H1 (cell line): ENCODE data around the gene AGXT2. TPM values are rescaled to one million over a fixed set of nuclear protein-coding genes. Genes with fewer than 3 reads are reported as not detected.

Experiments
- CTCF ChIA-PET: fragments of 300-600 bp; sonication (Branson Sonifier 250); formaldehyde crosslinking; loops from one replicate; lab custom pipeline; 2021; ENCODE audit not compliant: partially characterized antibody; lab: Charles Lee
- POLR2A ChIA-PET: fragments of 300-600 bp; sonication (Branson Sonifier 250); formaldehyde crosslinking; loops from one replicate; lab custom pipeline; 2021; ENCODE audit warnings: inconsistent platforms; ENCODE audit not compliant: partially characterized antibody; lab: Charles Lee
- DNase-seq, 2 experiments: peaks; one replicate each; pipeline versions ENCODE4 v3.0.0 to v3.0.0-alpha.2; 2010 to 2022; ENCODE audit warnings: low spot score in 2 of 2, low read depth in 1 of 2, mixed read lengths in 1 of 2
- FAIRE-seq: peaks from 2 replicates; lab custom pipeline; 2011; peaks lifted over from hg19 to GRCh38; lab: Jason Lieb, UNC
- H2AFZ ChIP-seq: 2 replicates; pipeline ENCODE4 v1.8.1; 2012; ENCODE audit warnings: low read length, inconsistent platforms
- H2AK5ac ChIP-seq: 2 replicates; pipeline ENCODE4 v1.6.1; 2013; ENCODE audit warnings: low read depth, low read length
- H2BK120ac ChIP-seq: replicated peaks from 2 replicates; pipeline ENCODE3; 2013; ENCODE audit warnings: low read depth, low read length, inconsistent platforms
- H2BK12ac ChIP-seq: 2 replicates; pipeline ENCODE4 v1.6.1; 2013; ENCODE audit warnings: low read depth, low read length
- H2BK15ac ChIP-seq: 2 replicates; pipeline ENCODE4 v1.6.1; 2013; ENCODE audit warnings: low read length
- H2BK20ac ChIP-seq: 2 replicates; pipeline ENCODE4 v1.6.1; 2013; ENCODE audit warnings: low read length
- H2BK5ac ChIP-seq: 2 replicates; pipeline ENCODE4 v1.6.1; 2013; ENCODE audit warnings: low read depth, low read length
- H3K14ac ChIP-seq: 2 replicates; pipeline ENCODE4 v1.6.1; 2013; ENCODE audit warnings: inconsistent platforms; ENCODE audit not compliant: insufficient read length
- H3K18ac ChIP-seq: 2 replicates; pipeline ENCODE4 v1.6.1; 2013; ENCODE audit warnings: low read length; ENCODE audit errors: extremely low read depth
- H3K23ac ChIP-seq: 2 replicates; pipeline ENCODE4 v1.6.1; 2013; ENCODE audit warnings: inconsistent platforms; ENCODE audit not compliant: insufficient read length
- H3K23me2 ChIP-seq: 2 replicates; pipeline ENCODE4 v1.6.1; 2013; ENCODE audit warnings: low read depth, low read length
- H3K27ac ChIP-seq: 2 replicates; pipeline ENCODE4 v1.6.1; 2011; ENCODE audit warnings: low read depth, low read length, inconsistent platforms
- H3K27me3 ChIP-seq, 4 experiments: replicated peaks in 1 of 4; 1 replicate in 1 of 4; 2 replicates in 3 of 4; pipeline versions ENCODE4 v1.6.1 to v1.8.1; 2011 to 2013; ENCODE audit warnings: low read length in 3 of 4, mild to moderate bottlenecking in 3 of 4, inconsistent platforms in 2 of 4, mixed read lengths in 2 of 4, moderate library complexity in 1 of 4; ENCODE audit not compliant: control insufficient read depth in 3 of 4, insufficient read depth in 3 of 4; ENCODE audit errors: extremely low read depth in 1 of 4
- H3K36me3 ChIP-seq, 4 experiments: 2 replicates each; pipeline versions ENCODE4 v1.6.1 to v1.8.1; 2011 to 2013; ENCODE audit warnings: mild to moderate bottlenecking in 4 of 4, low read length in 3 of 4, moderate library complexity in 2 of 4, control low read depth in 1 of 4, inconsistent platforms in 1 of 4; ENCODE audit not compliant: insufficient read depth in 4 of 4, control insufficient read depth in 2 of 4
- H3K4ac ChIP-seq: replicated peaks from 2 replicates; pipeline ENCODE3; 2013; ENCODE audit warnings: low read length, low read depth, mixed read lengths, inconsistent platforms; ENCODE audit not compliant: insufficient read length
- H3K4me1 ChIP-seq, 4 experiments: replicated peaks in 1 of 4; 1 replicate in 1 of 4; 2 replicates in 3 of 4; pipeline versions ENCODE4 v1.6.1 to v1.8.1; 2011 to 2013; ENCODE audit warnings: low read length in 3 of 4, inconsistent platforms in 2 of 4, mixed read lengths in 1 of 4; ENCODE audit not compliant: insufficient read depth in 4 of 4, control insufficient read depth in 3 of 4
- H3K4me2 ChIP-seq, 2 experiments: 2 replicates each; pipeline versions ENCODE4 v1.6.1 to v1.8.1; 2011 to 2013; ENCODE audit warnings: low read depth in 2 of 2, low read length in 2 of 2, control low read depth in 1 of 2, inconsistent platforms in 1 of 2, mild to moderate bottlenecking in 1 of 2; ENCODE audit not compliant: insufficient read depth in 1 of 2
- H3K4me3 ChIP-seq, 4 experiments: fragments of 200-600, 300-600 bp in 1 of 4; sonication (generic), shearing (Covaris generic), sonication (Bioruptor Twin) in 1 of 4; 2 replicates each; pipeline versions ENCODE4 v1.5.1 to v1.8.1; 2011 to 2016; ENCODE audit warnings: low read length in 4 of 4, low read depth in 3 of 4, control low read depth in 2 of 4, inconsistent platforms in 2 of 4, mild to moderate bottlenecking in 2 of 4, mixed read lengths in 1 of 4, moderate library complexity in 1 of 4; ENCODE audit not compliant: insufficient read depth in 2 of 4; ENCODE audit errors: extremely low read depth in 1 of 4
- H3K56ac ChIP-seq: replicated peaks from 2 replicates; pipeline ENCODE3; 2013; ENCODE audit warnings: low read depth, mild to moderate bottlenecking, mixed read lengths, low read length, inconsistent platforms; ENCODE audit not compliant: insufficient read length
- H3K79me1 ChIP-seq: 2 replicates; pipeline ENCODE4 v1.6.1; 2013; ENCODE audit warnings: low read depth, low read length, control low read depth
- H3K79me2 ChIP-seq, 2 experiments: 2 replicates each; pipeline versions ENCODE4 v1.6.1 to v1.8.1; 2012 to 2013; ENCODE audit warnings: low read length in 2 of 2, mild to moderate bottlenecking in 2 of 2, inconsistent platforms in 1 of 2; ENCODE audit not compliant: insufficient read depth in 2 of 2, control insufficient read depth in 1 of 2
- H3K9ac ChIP-seq, 4 experiments: replicated peaks in 1 of 4; 1 replicate in 1 of 4; 2 replicates in 3 of 4; pipeline versions ENCODE4 v1.6.1 to v1.8.1; 2011 to 2013; ENCODE audit warnings: low read depth in 3 of 4, low read length in 3 of 4, control low read depth in 2 of 4, mild to moderate bottlenecking in 2 of 4, moderate library complexity in 2 of 4, inconsistent platforms in 1 of 4; ENCODE audit errors: extremely low read depth in 1 of 4
- H3K9me3 ChIP-seq, 2 experiments: 2 replicates each; pipeline versions ENCODE4 v1.6.1 to v1.8.1; 2012 to 2013; ENCODE audit warnings: mild to moderate bottlenecking in 2 of 2, moderate library complexity in 2 of 2, control low read depth in 1 of 2, inconsistent platforms in 1 of 2, low read depth in 1 of 2, low read length in 1 of 2, mixed read lengths in 1 of 2; ENCODE audit not compliant: insufficient read depth in 2 of 2
- H4K20me1 ChIP-seq, 2 experiments: replicated peaks in 1 of 2; 2 replicates each; pipeline versions ENCODE3 to v1.8.1; 2011 to 2013; ENCODE audit warnings: inconsistent platforms in 2 of 2, low read length in 2 of 2, mild to moderate bottlenecking in 1 of 2; ENCODE audit not compliant: insufficient read depth in 2 of 2, control insufficient read depth in 1 of 2
- H4K5ac ChIP-seq: 2 replicates; pipeline ENCODE4 v1.6.1; 2013; ENCODE audit warnings: low read length, low read depth, mixed read lengths, inconsistent platforms; ENCODE audit not compliant: insufficient read length
- H4K8ac ChIP-seq: 2 replicates; pipeline ENCODE4 v1.8.0; 2013; ENCODE audit warnings: mild to moderate bottlenecking, moderate library complexity, low read length, inconsistent platforms; ENCODE audit not compliant: insufficient read depth; ENCODE audit errors: extremely low read depth
- H4K91ac ChIP-seq: replicated peaks from 2 replicates; pipeline ENCODE3; 2013; ENCODE audit warnings: low read length, mixed read lengths, inconsistent platforms; ENCODE audit not compliant: insufficient read length
- NRF1 ChIP-seq: IDR thresholded peaks from 2 replicates; pipeline ENCODE4 v1.6.1; 2011; ENCODE audit warnings: mild to moderate bottlenecking, low read depth, low read length, improper control_type of control experiment
- RNF2 ChIP-seq: fragments of 200-900, 300-1000 bp; sonication (generic); IDR thresholded peaks from 2 replicates; pipeline ENCODE4 v1.7.1; 2016; ENCODE audit warnings: borderline replicate concordance, low read depth, mild to moderate bottlenecking, antibody characterized with exemption, low read length; ENCODE audit not compliant: poor library complexity, severe bottlenecking; ENCODE audit errors: missing control alignments
- WGBS, 2 experiments: shearing (Covaris generic) in 1 of 2; methylation state at CpG; one replicate each; pipeline versions ENCODE4 v1.1.6 to v1.1.7; 2013 to 2015; ENCODE audit warnings: low lambda C conversion rate in 2 of 2, mixed read lengths in 2 of 2, inconsistent platforms in 1 of 2, low coverage in 1 of 2, missing lambda C conversion rate in 1 of 2; ENCODE audit not compliant: insufficient replicate concordance in 2 of 2, insufficient coverage in 1 of 2, insufficient read length in 1 of 2; ENCODE audit errors: extremely low coverage in 1 of 2, missing lambda C conversion rate in 1 of 2; 5-methylcytosine and 5-hydroxymethylcytosine counted together
- polyA plus RNA-seq, 7 experiments: library from polyadenylated mRNA; depleted of rRNA in 3 of 7; stranded (reverse) in 5 of 7; unstranded in 2 of 7; fragments of >200 nt in 5 of 7; fragments of 200-250 nt in 2 of 7; gene quantifications; 1 replicate in 5 of 7; 2 replicates in 1 of 7; 4 replicates in 1 of 7; pipeline versions ENCODE4 v1.2.1 to v1.2.3, GENCODE V29; 2011 to 2013; ENCODE audit warnings: missing spikeins in 2 of 7, mixed read lengths in 2 of 7
- total RNA-seq: library from RNA; stranded (reverse); fragmentation: NEBNext Ultra II Directional; extraction: Animal tissue kit (Norgen Biotek cat#: 25700); gene quantifications from 2 replicates; pipeline ENCODE4 v1.2.1, GENCODE V29; 2021
- TF ChIP-seq, protein P1 (sequence below): IDR thresholded peaks from 2 replicates; pipeline ENCODE4 v1.6.1; 2012; ENCODE audit warnings: inconsistent platforms

Gene AGXT2
- total and polyA plus RNA-seq, 2 of the 8 experiments (the other 6 are each of a cell fraction or from before 2014, with no cell fraction given) = not detected

DNA sequence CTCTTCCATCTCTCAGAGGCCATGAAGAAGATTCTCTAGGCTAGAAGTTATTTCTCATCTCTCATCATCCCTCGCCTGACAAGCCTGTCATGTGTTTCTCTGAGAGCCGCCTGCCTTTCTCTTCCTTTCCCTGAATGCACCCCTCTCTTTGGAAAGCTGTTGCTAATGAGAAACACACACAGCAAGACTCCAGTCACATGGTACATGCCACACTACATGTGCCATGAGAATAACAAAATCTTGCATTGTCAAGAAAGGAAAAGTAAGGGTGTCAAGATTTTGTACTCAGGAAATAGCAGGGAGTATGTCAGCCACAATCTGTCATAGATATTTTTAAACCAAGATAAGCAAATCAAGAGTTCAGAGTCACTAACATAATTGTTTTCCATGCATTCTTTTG is 8.9 kb downstream of the AGXT2 start:
- Histone ChIP-seq H3K4me3 (no peak overlapping the region), H3K4ac (no peak overlapping the region), H2AK5ac (no peak overlapping the region), H3K23ac (no peak overlapping the region), H2AFZ (no peak overlapping the region)
- TF ChIP-seq, protein P1, sequence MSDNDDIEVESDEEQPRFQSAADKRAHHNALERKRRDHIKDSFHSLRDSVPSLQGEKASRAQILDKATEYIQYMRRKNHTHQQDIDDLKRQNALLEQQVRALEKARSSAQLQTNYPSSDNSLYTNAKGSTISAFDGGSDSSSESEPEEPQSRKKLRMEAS = no peak
- TF ChIP-seq NRF1 (no peak), RNF2 (no peak)
- TF ChIP-seq, all 59 proteins: peak for 0
- no peaks in the 10 kb centered on the region for H4K20me1 ChIP-seq
- no peak overlapping the region for H3K9ac ChIP-seq
- H3K4me2 ChIP-seq = no peak overlapping the region
- H3K18ac ChIP-seq = no peak overlapping the region
- no peak overlapping the region for H3K14ac ChIP-seq
- FAIRE-seq (no peak), DNase-seq (no peak)
- H4K5ac ChIP-seq = no peak overlapping the region
- no peaks in the 10 kb centered on the region for H3K36me3 ChIP-seq
- WGBS, 2 experiments = 83% methylated on average over 2 of the region's 2 CpGs; no CpG with 5 or more reads in 1 of the 2 experiments
- H3K27me3 ChIP-seq = no peaks in the 10 kb centered on the region
- no peak overlapping the region for H4K91ac ChIP-seq
- H3K23me2 ChIP-seq = no peaks in the 10 kb centered on the region
- no peaks in the 10 kb centered on the region for H3K79me2 ChIP-seq
- no peak overlapping the region for H2BK12ac ChIP-seq
- H3K56ac ChIP-seq = no peak overlapping the region
- H2BK120ac ChIP-seq = no peak overlapping the region
- no peak overlapping the region for H2BK20ac ChIP-seq
- no peak overlapping the region for H4K8ac ChIP-seq
- H3K27ac ChIP-seq = no peak overlapping the region
- ChIA-PET POLR2A (no interaction called here), CTCF (no interaction called here)
- no peak overlapping the region for H2BK15ac ChIP-seq
- peaks cover 0 to 7% (median 0%) of the 10 kb centered on the region in 4 experiments; a peak in 2 of 7 replicates for H3K4me1 ChIP-seq
- H3K79me1 ChIP-seq = no peaks in the 10 kb centered on the region
- no peaks in the 10 kb centered on the region for H3K9me3 ChIP-seq
- no peak overlapping the region for H2BK5ac ChIP-seq
